Measurements from ENCODE around the gene SUSD3.
"Not testable (repeated sequence)": the region's sequence is repeated elsewhere in the genome, so short reads cannot be mapped to it uniquely, and the experiment has no call there.

Gene SUSD3

DNA sequence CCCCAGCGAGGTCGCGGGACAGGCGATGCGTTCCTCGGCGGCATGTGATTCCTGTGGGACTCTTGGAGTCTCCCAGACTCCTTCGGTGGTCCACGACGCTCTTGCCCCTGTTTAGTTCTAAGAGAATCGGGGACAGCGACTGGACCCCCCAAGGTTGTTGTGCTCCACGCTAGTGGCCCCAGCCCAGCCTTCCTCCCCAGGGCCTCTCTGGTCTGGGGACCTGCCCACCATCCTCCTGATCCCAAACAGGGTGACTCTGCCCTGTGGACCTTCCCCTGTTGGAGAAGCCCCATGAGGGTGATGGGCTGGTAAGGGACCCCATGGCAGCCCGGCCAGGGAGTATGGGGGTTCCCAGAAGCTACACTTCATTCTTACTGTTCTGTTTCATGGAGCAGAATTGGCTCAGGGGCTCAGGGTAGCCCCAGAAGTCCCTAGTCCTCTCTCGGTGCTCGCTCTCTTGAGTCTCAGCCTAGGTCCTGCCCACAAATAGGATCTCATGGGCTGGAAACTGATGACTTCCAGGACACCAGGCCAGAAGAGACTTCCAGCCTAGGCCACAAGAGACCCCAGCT is 38.4 kb downstream of the SUSD3 start:
- Histone ChIP-seq H3K27ac (no peak overlapping the region), H3K9me3 (ENCODE audit: severe bottlenecking) (no peaks in the 10 kb centered on the region), H3K4me3 (ENCODE audit: low read depth, low read length) (peak overlapping the region; percentile 75), H3K27me3 (ENCODE audit: insufficient read depth, low read depth, severe bottlenecking) (no peaks in the 10 kb centered on the region), H3K36me3 (no peaks in the 10 kb centered on the region)
- no peak for DNase-seq
- TF ChIP-seq, protein P1, sequence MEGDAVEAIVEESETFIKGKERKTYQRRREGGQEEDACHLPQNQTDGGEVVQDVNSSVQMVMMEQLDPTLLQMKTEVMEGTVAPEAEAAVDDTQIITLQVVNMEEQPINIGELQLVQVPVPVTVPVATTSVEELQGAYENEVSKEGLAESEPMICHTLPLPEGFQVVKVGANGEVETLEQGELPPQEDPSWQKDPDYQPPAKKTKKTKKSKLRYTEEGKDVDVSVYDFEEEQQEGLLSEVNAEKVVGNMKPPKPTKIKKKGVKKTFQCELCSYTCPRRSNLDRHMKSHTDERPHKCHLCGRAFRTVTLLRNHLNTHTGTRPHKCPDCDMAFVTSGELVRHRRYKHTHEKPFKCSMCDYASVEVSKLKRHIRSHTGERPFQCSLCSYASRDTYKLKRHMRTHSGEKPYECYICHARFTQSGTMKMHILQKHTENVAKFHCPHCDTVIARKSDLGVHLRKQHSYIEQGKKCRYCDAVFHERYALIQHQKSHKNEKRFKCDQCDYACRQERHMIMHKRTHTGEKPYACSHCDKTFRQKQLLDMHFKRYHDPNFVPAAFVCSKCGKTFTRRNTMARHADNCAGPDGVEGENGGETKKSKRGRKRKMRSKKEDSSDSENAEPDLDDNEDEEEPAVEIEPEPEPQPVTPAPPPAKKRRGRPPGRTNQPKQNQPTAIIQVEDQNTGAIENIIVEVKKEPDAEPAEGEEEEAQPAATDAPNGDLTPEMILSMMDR (IDR thresholded peaks at IDR 0.05; ENCODE audit: low read depth, low read length), result no peak

DNA sequence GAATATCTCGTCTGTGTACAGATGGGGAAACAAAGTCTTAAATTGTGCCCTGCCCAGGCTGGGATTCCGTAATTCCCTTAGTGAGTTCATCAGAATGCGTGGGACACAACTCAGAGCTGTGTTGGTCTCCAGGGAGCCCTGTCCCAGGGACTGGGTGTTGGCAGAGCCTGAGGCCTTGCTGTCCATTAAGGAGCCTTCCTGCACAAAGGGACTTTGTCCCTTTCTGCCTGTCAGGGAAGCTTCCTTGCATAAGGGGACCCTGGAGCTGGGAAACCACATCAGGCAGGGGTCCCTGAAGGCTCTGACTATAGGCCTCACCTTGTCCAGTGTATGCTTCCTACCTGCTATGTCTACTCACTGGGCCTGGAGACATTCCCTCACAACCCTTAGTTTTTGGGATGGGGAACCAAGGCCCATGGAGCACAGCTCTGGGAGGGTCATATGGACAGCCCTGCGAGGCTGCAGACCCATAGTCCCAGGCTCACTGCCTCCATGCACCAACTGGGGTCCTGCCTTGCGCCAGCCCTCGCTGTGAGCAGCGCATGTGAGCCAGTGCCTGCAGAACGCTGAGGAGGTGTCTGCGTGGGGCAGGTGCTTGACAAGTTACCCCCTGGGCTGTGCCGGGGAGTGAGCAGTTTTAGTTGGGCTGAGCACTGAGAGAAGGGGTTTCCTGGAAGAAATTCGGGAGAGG is 39.2 kb downstream of the SUSD3 start:
- H3K27ac ChIP-seq, result no peak overlapping the region
- H3K9me3 ChIP-seq (ENCODE audit: severe bottlenecking), result no peaks in the 10 kb centered on the region
- no peaks in the 10 kb centered on the region for H3K27me3 ChIP-seq (ENCODE audit: insufficient read depth, low read depth, severe bottlenecking)
- DNase-seq, result no peak
- TF ChIP-seq, protein P1 (IDR thresholded peaks at IDR 0.05; ENCODE audit: low read depth, low read length), result no peak
- H3K4me3 ChIP-seq (ENCODE audit: low read depth, low read length), result no peak overlapping the region
- H3K36me3 ChIP-seq, result no peaks in the 10 kb centered on the region

DNA sequence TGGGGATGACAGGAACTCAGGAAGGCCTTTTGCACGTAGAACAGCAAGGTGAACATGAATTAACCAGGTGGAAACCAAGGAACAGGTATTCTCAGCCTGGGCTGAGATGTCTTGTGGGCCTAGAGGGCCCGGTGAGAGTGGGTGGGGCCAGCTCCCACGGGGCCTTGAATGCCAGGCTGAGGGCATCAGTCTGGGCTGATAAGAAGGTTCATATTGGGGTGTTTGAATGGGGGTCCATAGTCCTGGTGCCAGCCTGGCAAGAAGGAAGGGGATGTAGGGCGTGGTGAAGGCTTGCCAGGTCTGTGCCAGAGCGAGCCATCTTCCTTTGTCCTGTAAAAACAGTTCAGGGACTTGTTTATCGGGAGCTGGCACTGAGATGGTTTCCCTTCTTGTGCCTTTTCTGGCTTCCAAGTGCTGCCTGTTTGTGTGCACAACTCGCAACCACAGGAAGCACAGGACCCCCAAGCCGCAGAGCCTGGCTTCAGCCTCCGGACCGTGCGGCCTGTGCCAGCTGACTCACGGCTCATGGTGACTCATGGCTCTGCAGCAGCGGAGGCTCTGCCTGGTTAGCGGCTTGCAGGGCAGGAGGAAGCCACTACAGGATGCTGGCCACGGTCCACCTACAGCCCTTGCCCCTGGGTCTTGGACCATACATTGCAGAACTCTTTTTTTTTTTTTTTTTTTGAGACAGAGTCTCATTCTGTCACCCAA is 39.9 kb downstream of the SUSD3 start:
- Histone ChIP-seq H3K27ac (no peak overlapping the region), H3K4me3 (ENCODE audit: low read depth, low read length) (no peak overlapping the region), H3K9me3 (ENCODE audit: severe bottlenecking) (no peaks in the 10 kb centered on the region), H3K27me3 (ENCODE audit: insufficient read depth, low read depth, severe bottlenecking) (no peaks in the 10 kb centered on the region), H3K36me3 (no peaks in the 10 kb centered on the region)
- DNase-seq, result no peak
- TF ChIP-seq, protein P1 (IDR thresholded peaks at IDR 0.05; ENCODE audit: low read depth, low read length), result no peak

DNA sequence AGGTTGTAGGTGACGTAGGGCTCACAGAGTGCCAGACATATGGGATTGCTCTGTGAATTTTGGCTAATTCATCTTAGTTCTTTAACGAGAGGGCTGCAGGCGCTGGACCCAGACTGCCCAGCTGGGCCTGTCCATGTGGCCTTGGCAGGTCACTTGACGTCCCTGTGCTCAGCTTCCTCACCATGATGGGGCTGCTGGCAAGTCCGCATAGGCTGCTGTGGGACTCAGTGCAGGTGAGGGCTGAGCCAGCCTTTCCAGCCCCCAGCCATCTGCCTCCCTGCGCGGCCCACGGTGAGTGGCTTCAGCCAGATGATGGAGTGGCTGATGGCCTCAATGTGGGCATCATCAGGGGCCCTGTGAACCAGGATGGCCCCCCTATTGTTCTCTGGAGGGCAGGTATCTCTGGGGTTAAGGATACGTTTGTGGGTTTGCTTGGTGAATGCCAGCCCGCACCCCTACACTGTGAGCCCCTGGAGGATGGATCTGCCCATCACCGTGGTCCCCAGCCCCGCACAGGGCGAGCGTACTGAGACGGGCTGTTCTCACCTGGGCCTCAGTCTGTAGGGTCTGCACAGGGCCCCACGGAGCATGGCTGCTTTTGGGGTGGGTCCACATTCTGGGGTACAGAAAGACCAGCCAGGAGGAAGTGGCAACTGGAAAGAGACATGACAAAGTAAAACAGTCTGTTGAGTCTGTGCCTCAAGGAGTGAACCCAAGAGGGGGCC is 41.2 kb downstream of the SUSD3 start:
- Histone ChIP-seq H3K27ac (no peak overlapping the region), H3K36me3 (no peaks in the 10 kb centered on the region), H3K9me3 (ENCODE audit: severe bottlenecking) (no peaks in the 10 kb centered on the region), H3K4me3 (ENCODE audit: low read depth, low read length) (no peak overlapping the region), H3K27me3 (ENCODE audit: insufficient read depth, low read depth, severe bottlenecking) (no peaks in the 10 kb centered on the region)
- DNase-seq, result no peak
- TF ChIP-seq, protein P1 (IDR thresholded peaks at IDR 0.05; ENCODE audit: low read depth, low read length), result no peak

DNA sequence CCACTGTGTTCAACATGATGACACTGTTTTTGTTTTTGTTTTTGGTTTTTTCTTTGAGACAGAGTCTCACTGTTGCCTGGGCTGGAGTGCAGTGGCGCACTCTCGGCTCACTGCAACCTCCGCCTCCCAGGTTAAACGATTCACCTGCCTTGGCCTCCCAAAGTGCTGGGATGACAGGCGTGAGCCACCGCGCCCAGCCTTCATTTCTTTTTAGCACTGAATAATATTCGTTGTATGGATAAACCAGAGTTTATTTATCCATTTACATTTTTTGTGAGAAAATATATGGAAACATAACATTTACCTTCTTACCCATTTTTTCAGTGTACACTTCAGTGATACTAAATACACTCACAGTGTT is 41.8 kb downstream of the SUSD3 start:
- DNase-seq, result no peak
- TF ChIP-seq, protein P1 (IDR thresholded peaks at IDR 0.05; ENCODE audit: low read depth, low read length), result no peak
- H3K27me3 ChIP-seq (ENCODE audit: insufficient read depth, low read depth, severe bottlenecking), result no peaks in the 10 kb centered on the region
- no peak overlapping the region for H3K27ac ChIP-seq
- no peak overlapping the region for H3K4me3 ChIP-seq (ENCODE audit: low read depth, low read length)
- no peaks in the 10 kb centered on the region for H3K36me3 ChIP-seq
- no peaks in the 10 kb centered on the region for H3K9me3 ChIP-seq (ENCODE audit: severe bottlenecking)

DNA sequence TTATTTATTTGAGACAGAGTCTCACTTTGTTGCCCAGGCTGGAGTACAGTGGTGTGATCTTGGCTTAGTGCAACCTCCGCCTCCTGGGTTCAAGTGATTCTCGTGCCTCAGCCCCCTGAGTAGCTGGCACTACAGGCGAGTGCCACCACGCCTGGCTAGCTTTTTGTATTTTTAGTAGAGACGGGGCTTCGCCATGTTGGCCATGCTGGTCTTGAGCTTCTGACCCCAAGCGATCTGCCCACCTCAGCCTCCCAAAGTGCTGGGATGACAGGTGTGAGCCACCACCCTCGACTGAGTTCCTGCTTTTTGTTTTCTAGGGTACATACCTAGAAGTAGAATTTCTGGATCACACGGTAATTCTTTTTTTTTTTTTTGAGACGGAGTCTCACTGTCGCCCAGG is 42.6 kb downstream of the SUSD3 start:
- H3K36me3 ChIP-seq; H3K27ac ChIP-seq; H3K27me3 ChIP-seq (ENCODE audit: insufficient read depth, low read depth, severe bottlenecking); H3K4me3 ChIP-seq (ENCODE audit: low read depth, low read length); DNase-seq; H3K9me3 ChIP-seq (ENCODE audit: severe bottlenecking): not testable (repeated sequence)

Data from WERI-Rb-1 (cell line).